IPS DF 4.7 (cell line): ENCODE measurements around the gene AGO1.
"Not testable (repeated sequence)": the region's sequence is repeated elsewhere in the genome, so short reads cannot be mapped to it uniquely, and the experiment has no call there.

Experiments used
- DNase-seq: peaks from one replicate; pipeline ENCODE4 v3.0.0-alpha.2; 2013; ENCODE audit warnings: low spot score; ENCODE audit errors: extremely low read depth

AGO1 gene

DNA sequence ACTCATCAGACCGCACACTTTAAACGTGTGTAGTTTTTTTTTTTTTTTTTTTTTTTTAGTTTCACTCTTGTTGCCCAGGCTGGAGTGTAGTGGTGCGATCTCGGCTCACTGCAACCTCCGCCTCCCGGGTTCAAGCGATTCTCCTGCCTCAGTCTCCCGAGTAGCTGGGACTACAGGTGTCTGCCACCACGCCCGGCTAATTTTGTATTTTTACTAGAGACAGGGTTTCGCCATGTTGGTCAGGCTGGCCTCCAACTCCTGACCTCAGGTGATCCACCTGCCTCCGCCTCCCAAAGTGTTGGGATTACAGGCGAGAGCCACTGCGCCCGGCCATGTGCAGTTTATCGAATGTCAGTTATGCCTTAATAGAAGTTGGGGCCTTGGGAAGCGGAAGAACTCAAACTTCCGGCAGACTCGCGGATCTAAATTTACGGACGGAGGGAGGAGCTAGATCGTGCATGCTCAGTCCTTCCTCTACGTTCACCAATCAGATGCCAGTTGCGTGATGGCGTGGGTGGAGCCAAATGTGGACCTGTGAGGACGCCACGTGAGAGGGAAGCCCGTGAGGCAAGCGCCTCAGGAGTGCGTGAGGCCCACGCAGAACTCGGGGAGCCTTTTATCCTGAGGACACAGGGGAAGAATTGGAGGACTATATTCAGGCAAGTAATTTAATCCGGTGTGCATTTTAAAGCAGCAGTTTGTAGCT is 13.6 kb upstream of the AGO1 start:
- not testable (repeated sequence) for DNase-seq

GRCh38 chr1:35870651-35871309 is 12.2 kb upstream of the AGO1 start:
- DNase-seq = no peak

GRCh38 chr1:35873243-35873750 is 9.7 kb upstream of the AGO1 start:
- no peak for DNase-seq

DNA sequence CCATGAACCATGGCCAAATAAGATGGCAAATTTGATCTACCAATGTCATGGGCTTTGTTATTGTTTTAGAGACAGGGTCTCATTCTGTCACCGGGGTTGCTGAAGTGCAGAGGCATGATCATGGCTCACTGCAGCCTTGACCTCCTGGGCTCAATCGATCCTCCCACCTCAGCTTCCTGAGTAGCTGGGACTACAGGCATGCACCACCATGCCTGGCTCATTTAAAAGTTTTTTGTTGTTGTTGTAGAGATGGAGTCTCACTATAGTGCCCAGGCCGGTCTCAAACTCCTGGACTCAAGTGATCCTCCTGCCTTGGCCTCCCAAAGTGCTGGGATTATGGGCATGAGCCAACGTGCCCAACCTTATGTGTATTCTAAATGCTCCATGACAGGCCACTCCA is 8.9 kb upstream of the AGO1 start:
- not testable (repeated sequence) for DNase-seq

GRCh38 chr1:35876988-35877387 is 6.0 kb upstream of the AGO1 start:
- no peak for DNase-seq

- no peak for DNase-seq
Observed at GRCh38 chr1:35881850-35882273, 1.1 kb upstream of the AGO1 start.

GRCh38 chr1:35882586-35882944 is 444 bp upstream of the AGO1 start:
- no peak for DNase-seq

DNA sequence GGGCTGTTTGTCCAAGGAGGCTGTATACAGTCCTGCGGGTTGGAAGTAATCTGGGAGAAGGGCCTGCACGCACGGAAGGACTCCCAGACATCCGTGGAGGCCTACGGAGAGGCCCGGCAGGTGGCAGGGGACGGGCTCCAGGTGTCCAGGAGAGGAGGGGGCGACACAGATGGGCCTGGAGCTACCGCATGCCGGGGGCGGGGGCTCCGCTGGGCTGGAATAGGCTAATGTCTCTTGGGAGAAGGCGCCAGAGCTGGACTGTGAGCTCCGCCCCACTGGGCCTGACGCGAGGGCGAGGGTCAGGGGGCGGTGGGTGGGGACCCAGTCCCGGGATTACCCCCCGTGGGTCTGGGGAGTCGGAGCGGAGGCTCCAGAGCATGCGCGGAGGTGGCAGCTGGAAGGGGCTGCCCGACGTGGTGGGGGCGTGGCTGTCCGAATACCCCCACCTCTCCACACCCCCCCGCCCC is 659 bp downstream of the AGO1 start:
- no peak for DNase-seq

GRCh38 chr1:35884934-35885333 is 1.9 kb downstream of the AGO1 start:
- no peak for DNase-seq

DNA sequence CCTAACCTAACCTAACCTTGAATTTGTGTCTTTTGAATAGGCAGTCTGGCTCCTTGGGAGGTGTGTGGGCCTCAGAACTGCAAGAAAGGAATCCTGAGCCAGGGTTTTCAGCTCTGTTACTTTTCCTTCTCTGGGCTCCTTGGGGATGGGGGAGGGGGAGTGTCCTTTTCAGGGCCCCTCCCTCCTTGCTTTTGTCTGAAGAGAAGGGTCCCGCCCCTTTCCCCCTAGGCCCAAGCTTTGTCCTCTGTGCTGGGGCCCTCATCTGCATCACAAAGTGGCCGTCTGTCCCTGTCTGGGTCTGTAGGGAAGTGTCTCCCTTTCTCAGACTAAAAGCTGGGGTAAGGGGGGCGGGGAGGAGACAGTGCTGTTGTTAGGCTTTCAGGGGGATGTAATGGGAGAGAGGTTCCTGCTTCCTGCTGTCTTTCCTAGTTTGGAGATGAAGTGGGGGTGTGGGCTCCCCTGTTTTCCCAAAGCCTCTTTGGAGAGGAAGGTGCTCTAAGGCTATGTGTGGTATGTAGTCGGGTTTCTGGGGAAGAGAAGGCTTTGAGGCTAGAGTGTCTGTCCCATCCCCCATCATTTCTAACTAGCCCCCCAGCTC is 3.1 kb downstream of the AGO1 start:
- DNase-seq = peak; percentile 92

DNA sequence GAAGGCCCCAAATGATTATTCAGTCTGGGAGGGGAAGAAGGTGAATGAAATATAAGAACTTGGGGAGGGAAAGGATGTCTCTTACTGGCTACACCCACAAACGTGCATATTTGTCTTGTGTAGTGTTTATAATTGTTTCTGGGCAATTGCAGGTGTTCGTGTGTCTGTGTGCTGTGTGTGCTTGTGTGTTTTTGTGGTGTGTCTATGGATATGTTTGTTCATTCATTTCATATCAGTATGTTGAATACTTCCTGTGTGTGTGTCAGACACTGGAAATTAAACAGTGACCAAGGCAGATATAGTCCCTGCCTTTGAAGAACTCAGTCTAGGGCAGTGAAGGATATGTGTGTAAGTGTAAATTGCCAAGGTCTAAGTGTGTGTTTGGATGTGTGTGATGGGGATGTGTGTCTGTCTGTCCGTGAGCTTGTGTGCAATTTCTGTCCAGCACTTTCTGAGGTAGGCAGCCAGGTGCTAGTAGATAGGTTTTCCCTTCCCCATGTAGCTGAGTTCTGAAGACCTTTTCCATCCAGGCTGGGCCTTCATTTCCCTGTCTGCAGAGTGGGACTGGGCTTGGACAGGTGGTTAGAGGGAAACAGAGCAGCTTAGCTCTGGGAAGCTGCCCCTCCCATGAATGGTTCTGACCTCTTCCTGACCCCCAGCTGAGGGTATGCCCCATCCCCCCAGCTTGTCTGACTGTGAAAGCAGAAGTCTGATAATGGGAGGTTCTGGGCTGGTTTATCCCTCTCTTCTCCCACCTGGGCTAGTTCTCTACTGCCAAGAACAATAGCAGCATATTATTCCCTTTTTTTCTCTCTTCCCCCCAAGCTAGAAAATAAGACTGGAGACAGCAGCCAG is 3.8 kb downstream of the AGO1 start:
- no peak for DNase-seq

DNA sequence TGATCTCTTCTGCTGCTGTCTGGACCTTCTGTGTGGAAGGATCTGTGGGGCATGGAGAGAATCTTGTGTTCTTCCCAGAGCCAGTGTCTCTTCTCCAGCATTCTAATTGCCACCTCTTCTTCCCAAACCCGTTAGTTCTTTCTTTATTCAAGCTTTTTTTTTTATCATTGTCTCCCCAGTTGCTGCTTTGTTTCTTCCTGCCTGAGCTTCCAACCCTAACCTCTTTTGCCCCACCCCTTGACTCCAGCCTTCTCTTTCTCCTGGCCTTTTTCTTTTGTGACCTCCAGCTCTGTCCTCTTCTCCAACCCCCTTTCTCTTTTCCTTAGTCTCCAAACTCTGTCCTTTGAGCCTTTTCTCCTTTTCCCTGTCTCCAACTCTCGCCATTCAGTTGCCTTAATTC is 4.5 kb downstream of the AGO1 start:
- DNase-seq = no peak

GRCh38 chr1:35888255-35888654 is 5.2 kb downstream of the AGO1 start:
- no peak for DNase-seq

- DNase-seq = not testable (repeated sequence)
Observed at GRCh38 chr1:35888981-35889380, 6.0 kb downstream of the AGO1 start.

DNA sequence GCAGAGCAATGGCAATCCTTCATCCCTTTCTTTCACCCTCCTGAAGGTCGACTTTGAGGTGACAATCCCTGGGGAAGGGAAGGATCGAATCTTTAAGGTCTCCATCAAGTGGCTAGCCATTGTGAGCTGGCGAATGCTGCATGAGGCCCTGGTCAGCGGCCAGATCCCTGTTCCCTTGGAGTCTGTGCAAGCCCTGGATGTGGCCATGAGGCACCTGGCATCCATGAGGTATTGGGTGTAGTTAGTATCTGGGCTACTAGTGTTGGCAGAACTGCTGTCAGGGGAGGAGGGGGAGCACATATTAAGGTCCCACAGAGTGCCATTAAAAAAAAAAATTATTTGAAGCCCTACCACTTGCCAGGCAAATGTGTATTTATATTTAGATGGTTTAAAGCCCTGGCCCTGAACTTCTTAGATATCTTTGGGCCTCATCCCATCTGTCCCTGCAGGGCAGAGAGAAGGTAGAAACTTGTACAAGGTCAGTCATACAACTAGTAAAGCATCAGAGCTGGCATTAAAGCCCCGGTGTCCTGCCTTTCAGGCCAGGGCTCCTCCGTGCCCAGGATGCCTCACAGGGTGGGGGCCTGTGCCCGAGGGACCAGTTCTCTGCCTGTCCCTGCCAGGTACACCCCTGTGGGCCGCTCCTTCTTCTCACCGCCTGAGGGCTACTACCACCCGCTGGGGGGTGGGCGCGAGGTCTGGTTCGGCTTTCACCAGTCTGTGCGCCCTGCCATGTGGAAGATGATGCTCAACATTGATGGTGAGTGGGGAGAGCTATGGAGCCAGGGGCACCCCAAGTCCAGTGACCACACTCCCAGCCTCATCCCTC is 10.3 kb downstream of the AGO1 start:
- no peak for DNase-seq

DNA sequence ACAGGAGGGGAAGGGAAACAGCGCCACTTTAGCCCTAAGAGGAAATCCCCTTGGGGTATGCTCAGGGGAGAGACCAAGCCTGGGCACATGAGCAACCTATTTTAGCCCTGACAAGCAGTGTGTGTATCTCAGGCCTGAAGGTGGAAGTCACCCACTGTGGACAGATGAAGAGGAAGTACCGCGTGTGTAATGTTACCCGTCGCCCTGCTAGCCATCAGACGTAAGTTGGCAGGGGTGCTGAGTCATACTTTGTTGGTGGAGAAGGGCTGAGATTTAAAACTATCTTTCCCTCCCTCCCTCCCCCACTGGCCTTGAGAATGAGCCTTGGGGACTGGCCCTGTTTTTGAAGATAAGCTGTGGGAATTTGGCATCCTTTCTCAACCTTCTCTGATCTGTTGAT is 11.2 kb downstream of the AGO1 start:
- no peak for DNase-seq

GRCh38 chr1:35894656-35895055 is 11.6 kb downstream of the AGO1 start:
- DNase-seq = no peak

DNA sequence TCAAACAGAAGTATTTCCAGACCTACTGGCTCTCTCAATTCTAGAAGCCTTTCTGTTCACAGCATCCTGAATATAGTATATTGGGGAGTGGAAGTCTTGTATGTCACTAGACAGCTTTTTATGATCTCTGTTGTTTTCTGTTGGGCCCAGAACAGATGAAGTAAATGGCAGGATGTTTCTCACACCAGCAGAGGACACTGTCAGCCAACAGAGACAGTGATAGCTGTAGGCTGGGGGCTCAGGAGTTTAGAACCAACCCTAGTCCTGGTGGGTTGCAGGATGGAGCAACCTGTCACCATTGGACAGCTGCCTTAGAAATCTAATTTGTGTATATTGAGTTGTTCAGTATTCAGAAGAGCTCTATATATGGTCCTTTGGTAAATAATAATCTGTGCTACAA is 16.9 kb downstream of the AGO1 start:
- no peak for DNase-seq

DNA sequence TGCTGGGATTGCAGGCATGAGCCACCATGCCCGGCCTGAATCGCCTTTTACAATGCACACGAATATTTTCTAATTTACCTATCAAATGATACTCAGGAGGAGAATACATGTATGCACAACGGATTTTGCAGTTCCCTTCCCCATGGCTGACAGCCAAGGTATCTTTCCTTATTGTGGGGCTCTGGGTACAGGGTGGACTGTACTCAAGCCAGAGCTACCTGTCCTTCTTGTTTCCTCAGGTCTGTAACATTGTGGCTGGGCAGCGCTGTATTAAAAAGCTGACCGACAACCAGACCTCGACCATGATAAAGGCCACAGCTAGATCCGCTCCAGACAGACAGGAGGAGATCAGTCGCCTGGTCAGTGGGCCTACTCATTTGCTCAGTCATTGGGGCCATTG is 18.2 kb downstream of the AGO1 start:
- DNase-seq = no peak

GRCh38 chr1:35902671-35903070 is 19.7 kb downstream of the AGO1 start:
- DNase-seq = no peak

GRCh38 chr1:35914717-35915116 is 31.7 kb downstream of the AGO1 start:
- no peak for DNase-seq
